GM18508 (cell line): ENCODE results near the gene TNFRSF8.

Source experiments
- ATAC-seq: cut with Tn5 transposase; IDR thresholded peaks from one replicate; pipeline ENCODE4 v1.9.1; 2021; ENCODE audit warnings: moderate number of reproducible peaks; ENCODE audit not compliant: insufficient read depth, unreplicated experiment

Gene TNFRSF8

DNA sequence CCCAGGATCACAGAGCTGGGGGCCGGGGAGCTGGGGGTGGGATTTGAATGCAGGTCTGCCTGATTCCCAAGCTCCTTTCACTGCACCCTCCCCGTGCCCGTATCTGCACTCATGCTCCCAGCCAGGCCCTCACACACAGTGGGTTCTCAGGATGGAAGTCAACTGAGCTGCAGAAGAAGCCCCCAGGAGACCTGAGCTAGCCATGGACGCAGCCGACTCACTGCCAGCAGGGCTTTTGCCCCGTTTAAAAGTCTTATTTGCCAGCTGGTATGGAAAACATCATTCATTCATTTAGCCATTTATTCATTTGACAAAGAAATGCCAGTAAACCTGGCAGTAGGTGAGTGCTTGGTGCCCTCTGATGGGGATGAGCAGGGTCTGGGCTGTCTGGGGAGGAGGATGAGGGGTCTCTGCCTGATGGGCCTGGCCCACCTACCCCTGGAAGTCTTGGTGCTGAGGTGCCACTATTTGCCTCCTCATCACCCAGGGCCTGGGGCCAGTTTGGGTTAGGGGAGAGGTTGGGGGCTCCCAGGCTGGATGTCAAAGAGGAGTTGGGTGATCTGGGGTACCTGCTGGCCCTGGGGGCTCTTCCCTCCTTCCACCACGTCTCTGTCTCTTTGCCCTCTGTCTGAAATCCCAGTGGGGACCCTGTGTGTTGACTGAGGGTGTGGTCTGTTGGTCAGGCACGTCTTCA is 106.5 kb downstream of the TNFRSF8 start:
- no peak for ATAC-seq

DNA sequence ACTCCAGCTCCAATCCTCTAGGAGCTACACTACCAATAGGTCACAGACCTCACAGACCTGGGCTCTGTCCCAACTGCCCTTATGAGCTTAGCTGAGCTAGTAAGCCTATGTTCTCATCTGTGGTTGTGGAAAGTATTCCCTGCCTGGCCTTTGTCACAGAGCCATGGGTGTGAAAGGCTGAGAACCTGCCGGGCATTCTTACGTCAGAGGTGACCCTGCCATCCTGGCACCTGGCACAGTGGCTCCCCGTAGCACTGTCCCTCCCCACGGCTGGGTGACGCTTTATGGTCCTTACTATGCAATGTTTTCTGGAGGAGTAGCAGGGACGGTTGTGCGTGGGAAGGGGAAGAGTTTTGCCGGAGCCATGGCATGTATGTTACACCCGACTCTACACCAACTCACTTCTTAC is 107.2 kb downstream of the TNFRSF8 start:
- ATAC-seq = no peak

DNA sequence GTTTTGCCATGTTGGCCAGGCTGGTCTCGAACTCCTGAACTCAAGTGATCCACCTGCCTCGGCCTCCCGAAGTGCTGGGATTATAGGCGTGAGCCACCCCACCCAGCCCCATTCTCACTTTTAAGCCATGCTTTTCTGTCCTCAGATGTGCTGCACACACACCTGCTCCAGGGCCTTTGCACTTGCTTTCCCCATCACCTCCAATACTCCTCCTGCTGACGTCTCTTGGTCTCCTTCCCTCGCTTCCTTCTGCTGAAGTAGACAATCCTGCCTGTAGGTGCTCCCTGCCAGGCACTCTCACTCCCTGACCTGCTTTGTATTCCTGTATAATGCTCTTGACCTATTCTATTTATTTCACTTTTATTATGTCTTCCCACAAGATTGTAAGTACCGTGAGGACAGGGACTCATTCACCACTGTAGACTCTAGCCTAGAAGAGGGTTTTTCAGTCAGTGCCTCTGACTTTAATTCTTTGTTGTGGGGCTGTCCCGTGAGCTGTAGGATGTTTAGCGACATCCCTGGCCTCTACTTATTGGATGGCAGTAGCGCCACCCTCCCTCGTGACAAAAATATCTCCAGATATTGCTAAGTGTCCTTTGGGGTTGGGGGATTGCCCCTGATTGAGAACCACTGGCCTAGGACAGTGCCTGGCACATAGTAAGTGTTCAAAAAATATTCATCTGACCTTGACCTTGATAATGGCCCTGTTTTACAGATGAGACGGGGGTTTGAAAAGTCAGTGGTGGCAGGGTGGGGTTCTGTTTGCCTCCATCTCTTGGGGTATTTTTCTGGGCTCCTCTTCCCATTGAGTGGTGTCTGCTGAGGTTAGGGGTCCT is 108.3 kb downstream of the TNFRSF8 start:
- no peak for ATAC-seq

GRCh38 chr1:12172042-12172851 is 109.1 kb downstream of the TNFRSF8 start:
- ATAC-seq = no peak

DNA sequence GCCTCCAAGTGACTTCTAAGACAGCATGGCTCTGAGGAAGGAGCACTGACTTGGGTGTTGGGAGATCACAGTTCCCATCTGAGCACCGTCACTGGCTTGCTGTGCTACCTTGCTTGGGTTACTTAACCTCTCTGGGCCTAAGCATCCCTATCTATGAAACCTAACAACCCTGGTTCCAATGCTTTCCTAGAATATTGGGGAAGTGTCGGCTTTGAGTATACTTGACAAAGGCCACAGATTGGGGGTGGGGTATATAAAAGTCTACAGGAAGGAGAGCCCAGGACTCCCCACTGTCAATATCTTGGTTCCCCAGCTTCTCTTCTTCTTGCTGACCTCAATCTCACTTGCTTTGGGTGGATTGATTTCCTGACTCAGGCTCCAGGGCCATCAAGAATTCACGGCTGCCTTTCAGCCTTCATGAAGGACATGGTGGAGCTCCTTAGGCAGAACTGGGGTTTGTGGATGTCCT is 110.0 kb downstream of the TNFRSF8 start:
- ATAC-seq = no peak

- no peak for ATAC-seq
Measured at GRCh38 chr1:12173631-12174121, 110.6 kb downstream of the TNFRSF8 start.

- no peak for ATAC-seq
Measured at GRCh38 chr1:12174924-12175810, 112.1 kb downstream of the TNFRSF8 start.

DNA sequence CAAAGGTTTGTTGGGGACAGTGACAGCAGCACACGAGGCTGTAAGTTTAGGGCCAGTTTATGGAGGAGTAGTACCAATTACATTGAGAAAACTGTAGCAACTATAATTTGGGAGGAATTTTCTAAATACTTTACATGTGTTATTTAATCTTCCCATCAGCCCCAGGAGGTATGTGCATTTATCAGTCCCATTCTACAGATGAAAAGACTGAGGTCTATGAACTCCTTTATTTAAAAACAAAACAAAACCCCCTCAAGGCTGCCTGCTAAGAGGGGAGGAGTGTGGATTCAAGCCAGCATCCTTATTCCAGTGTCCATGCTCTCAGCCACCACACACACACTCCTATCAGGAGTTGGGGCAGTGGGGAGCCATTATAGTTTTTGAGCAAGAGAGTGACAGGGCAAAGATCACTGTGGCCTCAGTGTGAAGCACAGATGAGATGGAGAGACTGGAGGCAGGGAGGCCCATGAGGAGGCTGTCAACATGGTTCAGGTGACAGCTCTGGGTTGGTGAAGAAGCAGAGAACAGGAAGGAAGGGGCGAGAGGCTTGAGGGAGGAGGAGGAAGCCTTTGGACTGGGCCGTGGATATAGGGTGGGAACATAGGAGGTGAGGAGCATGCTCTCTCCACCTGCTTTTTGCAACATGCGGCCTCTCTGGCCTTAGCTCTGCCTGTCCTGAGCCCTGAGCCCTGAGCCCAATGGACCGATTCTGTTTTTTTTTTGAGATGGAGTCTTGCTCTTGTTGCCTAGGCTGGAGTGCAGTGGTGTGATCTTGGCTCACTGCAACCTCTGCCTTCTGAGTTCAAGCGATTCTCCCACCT is 113.4 kb downstream of the TNFRSF8 start:
- ATAC-seq = no peak

DNA sequence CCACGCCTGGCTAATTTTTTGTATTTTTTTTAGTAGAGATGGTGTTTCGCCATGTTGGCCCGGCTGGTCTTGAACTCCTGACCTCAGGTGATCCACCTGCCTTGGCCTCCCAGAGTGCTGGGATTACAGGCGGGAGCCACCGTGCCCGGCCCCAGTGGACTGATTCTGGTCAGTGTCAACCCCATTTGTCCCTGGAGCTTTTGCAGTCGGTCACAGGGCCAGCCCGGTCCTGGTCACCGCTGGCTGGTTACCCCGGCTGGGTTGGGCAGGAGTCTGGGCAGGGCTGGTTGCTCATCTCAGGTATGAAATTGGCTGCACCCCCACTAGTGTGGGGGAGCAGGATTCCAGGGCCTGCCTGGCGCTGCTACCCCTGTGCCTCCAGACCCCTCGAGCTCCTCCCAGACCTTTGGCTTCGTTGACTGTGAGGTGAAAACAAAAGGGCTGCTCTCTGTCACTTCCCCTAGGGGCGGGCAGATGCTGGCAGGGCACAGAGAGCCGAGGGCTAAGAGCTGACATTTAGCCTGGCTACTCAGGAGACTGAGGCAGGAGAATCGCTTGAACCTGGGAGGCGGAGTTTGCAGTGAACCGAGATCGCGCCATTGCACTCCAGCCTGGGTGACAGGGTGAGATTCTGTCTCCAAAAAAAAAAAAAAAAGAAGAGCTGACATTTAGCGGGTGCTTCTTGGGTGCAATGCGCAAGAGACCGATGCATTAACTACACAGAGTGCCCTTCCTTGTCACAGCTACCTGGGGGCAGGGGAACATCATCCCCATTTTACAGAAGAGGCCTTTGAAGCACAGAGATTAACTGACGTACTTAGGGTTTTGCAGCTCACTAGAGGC is 114.3 kb downstream of the TNFRSF8 start:
- no peak for ATAC-seq

DNA sequence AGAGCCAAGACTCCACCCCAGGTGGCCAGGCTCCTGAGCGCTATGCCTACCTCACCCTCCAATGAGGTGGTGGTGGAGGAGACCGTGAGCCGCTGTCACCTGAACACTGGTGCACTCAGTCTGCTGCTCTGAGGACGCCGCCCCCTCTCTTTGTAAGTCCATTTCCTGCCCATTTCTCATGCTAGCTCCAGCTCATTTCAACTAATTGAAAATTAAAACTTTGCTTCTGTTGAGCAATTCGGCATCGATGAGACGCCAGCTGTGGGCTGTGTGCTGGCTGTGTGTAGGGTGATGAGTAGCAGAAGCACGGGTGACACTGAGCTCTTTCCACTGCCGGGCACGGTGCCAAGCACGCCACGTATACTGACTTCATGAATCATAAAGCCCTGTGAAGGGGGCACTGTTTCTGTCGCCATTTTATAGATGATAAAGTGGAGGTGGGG is 114.9 kb downstream of the TNFRSF8 start:
- ATAC-seq = no peak

DNA sequence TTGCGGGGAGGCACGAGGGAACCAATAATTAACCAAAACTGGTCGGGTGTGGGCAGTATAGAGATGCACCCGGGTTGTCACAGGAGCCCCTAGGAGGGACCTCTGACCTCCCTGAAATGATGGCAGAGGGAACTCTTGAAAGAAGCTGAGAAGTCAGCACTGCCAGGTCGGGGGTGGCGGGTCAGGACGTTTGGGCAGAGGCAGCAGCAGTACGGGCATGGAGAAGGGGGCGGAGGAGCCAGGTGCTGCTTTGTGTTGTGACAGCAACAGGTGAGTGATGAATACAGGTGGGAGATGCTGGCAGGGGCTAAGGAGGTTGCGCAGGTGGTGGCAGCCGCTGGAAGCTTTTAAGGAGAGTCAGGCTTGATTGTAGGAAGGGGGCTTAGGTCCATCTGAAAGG is 115.4 kb downstream of the TNFRSF8 start:
- ATAC-seq = no peak

DNA sequence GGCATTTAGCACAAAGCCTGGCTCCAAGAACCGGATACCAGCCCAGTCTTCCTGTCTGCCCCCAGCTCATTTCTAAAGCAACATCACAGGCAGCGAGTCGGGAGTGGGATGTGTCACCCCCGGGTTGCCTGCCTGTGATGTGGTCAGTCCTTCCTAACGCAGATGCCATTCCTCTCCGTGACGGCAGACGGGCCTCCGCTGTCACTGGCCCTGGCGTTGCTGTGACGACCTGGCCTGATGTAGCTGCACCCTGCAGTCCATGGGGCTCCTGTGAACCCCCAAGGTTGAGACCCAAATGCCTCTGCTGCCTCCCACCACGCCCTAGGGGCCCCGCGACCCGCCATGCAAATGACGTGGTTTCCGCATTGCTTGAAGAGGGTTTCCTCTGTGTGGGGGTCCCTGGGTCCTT is 116.0 kb downstream of the TNFRSF8 start:
- no peak for ATAC-seq

DNA sequence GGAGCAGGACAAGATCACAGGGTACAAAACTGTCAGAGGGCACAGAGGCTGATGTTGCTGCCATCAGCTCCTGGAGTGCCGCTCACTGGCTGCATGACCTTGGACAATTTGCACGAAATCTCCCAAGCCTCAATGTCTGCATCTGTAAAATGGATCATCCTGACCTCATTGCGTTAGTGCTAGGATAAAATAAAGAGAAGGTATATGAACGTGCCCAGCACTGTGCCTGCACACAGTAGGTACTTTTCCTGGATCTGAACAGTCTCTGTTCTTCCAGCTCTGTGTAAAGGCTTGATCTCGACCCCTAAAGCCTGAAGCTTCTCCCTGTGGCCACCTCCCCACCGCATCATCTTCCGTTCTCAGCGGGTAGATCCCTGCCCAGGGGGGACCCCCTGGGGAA is 116.6 kb downstream of the TNFRSF8 start:
- no peak for ATAC-seq

GRCh38 chr1:12180315-12180714 is 117.2 kb downstream of the TNFRSF8 start:
- ATAC-seq = no peak

DNA sequence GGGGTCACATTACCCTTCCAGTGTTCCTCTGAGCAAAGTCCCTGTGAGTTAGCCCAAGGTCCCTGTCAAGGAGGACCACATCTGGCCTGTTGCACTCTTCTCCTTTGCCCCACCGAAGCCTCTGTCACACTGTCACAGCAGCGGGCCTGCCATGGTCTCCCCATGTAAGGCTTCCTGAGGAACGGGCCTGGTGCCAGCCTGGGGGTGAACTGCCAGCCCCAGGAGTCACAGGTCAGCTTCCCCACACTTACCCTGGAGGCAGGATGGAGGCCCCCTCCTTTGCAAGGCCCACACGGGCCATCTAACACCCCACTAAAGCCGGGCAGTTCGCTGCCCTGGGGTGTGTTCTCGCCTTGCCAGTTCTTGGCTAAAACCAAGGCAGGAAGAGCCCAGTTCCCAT is 117.8 kb downstream of the TNFRSF8 start:
- no peak for ATAC-seq

DNA sequence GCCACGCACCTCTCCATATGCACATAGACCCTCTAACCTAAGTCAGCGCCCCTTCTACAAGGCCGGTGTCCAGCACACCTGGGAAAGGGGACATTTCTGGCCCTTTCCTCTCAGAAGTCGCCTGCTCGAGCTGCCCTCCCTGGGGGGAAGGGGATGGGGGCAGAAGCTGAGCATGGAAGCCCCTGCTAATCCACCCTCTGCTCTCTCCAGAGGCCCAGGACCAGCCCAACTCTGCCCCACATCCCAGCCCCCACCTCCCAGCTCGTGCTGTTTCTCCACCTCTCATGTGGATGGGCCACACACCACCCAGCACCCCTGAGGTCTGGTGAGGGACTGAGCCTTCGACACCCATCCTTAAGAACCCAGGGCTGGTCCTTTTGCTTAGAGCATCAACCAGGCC is 118.5 kb downstream of the TNFRSF8 start:
- no peak for ATAC-seq

DNA sequence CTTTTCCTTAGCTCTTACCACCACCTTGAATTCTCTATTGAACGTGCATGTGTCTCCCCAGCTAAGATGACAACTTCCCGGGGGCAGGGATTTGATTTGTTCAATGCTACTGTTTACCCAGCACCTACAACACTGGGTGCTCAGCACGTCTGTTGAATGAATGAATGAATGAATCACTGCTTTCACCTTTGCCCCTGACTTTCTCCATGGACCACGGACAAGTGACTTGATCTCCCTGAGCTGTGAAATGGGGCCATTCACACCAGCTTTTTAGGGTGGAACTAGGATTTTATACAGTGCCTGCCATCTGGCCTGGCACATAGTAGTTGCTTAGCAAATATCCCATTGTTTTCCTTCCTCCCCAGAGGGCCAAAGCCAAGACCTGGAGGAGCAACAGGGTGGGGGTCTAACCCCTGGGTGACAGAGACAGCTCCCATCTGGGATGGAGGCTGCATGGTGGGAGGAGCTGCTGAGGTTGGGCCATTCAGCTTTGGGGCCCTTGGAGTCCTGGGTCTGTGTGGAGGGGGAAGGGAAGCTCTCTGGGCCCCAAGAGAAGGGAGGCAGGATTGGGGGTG is 119.4 kb downstream of the TNFRSF8 start:
- no peak for ATAC-seq
